T-helper 17 cell (primary cell): ENCODE data around the gene ANK2. TPM values are rescaled to one million over a fixed set of nuclear protein-coding genes. Genes with fewer than 3 reads are reported as not detected.
A peak's percentile ranks its signal among the peaks of the same experiment; 100 is the strongest.

Experiments used
- ATAC-seq: fragments of 150-1000 bp; cut with Tn5 transposase; 2 replicates; pipeline ENCODE4 v1.10.0; 2021; ENCODE audit warnings: mild to moderate bottlenecking, moderate library complexity
- DNase-seq, 3 donors: peaks; one replicate each; pipeline versions ENCODE4 v3.0.0 to v3.0.0-alpha.2; 2020 to 2021
- H3K9me3 ChIP-seq: one replicate; pipeline ENCODE4 v1.7.0; 2013; ENCODE audit warnings: low read length, mild to moderate bottlenecking; ENCODE audit not compliant: control insufficient read depth, poor library complexity, severe bottlenecking
- H3K27ac Mint-ChIP-seq: one replicate; pipeline ENCODE4 v1.8.0; 2022; ENCODE audit warnings: mild to moderate bottlenecking, moderate library complexity, mixed read lengths
- H3K27me3 Mint-ChIP-seq: one replicate; pipeline ENCODE4 v1.8.0; 2022; ENCODE audit warnings: mixed read lengths
- H3K36me3 Mint-ChIP-seq: one replicate; pipeline ENCODE4 v1.8.0; 2022; ENCODE audit warnings: low read depth, mixed read lengths
- H3K4me1 Mint-ChIP-seq: one replicate; pipeline ENCODE4 v1.8.0; 2022; ENCODE audit warnings: mild to moderate bottlenecking, mixed read lengths
- H3K4me3 Mint-ChIP-seq: one replicate; pipeline ENCODE4 v1.8.0; 2022; ENCODE audit warnings: mild to moderate bottlenecking, moderate library complexity, mixed read lengths
- total RNA-seq, 4 donors: library from RNA in 2 of 4; stranded (reverse) in 2 of 4; gene quantifications; one replicate each; pipeline ENCODE4 v1.2.3 and lab custom pipeline; 2022 to 2026

Gene ANK2
- total RNA-seq, 2 donors from 2014 or later = 0.25 to 1.2 TPM

- Mint-ChIP-seq H3K4me3 (no peak overlapping the region), H3K27ac (no peak overlapping the region), H3K4me1 (peaks cover 2% of the 10 kb centered on the region), H3K27me3 (peaks cover 43% of the 10 kb centered on the region), H3K36me3 (no peaks in the 10 kb centered on the region)
- H3K9me3 ChIP-seq = no peaks in the 10 kb centered on the region
- ATAC-seq (no peak), DNase-seq (no peak)
Observed at GRCh38 chr4:113276464-113277170, 227.2 kb downstream of the ANK2 start.

DNA sequence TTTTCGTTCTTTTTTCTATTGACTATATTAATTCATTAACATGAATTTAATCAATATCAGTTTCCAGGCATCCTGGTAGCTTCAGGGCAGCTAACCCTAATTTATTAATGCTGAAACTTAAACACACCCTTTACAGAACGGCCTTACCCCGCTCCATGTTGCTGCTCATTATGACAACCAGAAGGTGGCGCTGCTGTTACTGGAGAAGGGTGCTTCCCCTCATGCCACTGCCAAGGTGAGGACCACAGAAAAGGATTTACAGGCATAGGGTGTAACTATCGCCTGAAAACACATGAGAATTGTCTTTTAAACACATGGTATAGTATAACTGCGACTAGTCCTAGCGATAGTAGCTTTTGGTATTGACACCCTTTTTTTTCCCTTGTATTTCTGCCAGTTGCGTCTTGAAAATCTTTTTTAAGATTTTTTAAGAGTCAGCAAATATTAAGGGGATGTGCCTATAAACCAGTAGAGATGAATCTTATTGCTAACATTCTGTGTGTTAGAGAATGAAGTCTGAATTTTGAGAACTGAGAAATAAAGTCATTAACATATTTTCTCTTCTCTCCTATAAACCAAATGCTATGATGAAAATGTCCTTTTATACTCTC is 229.0 kb downstream of the ANK2 start:
- Mint-ChIP-seq H3K27ac (no peak overlapping the region), H3K4me1 (peaks cover 2% of the 10 kb centered on the region), H3K4me3 (no peak overlapping the region), H3K36me3 (no peaks in the 10 kb centered on the region), H3K27me3 (peaks cover 42% of the 10 kb centered on the region)
- peak; percentile 77 for ATAC-seq
- no peaks in the 10 kb centered on the region for H3K9me3 ChIP-seq
- peak in 1 of 3 donors; percentile 27 for DNase-seq

GRCh38 chr4:113285501-113285900 is 236.0 kb downstream of the ANK2 start:
- H3K9me3 ChIP-seq = no peaks in the 10 kb centered on the region
- H3K27me3 Mint-ChIP-seq = peaks cover 14% of the 10 kb centered on the region
- no peak for DNase-seq
- H3K4me1 Mint-ChIP-seq = peaks cover 2% of the 10 kb centered on the region
- ATAC-seq = no peak
- H3K27ac Mint-ChIP-seq = no peak overlapping the region
- no peak overlapping the region for H3K4me3 Mint-ChIP-seq
- peaks cover 2% of the 10 kb centered on the region for H3K36me3 Mint-ChIP-seq

- H3K4me1 Mint-ChIP-seq = no peaks in the 10 kb centered on the region
- H3K27me3 Mint-ChIP-seq = peaks cover 15% of the 10 kb centered on the region
- H3K4me3 Mint-ChIP-seq = no peak overlapping the region
- no peak for DNase-seq
- H3K27ac Mint-ChIP-seq = no peak overlapping the region
- no peaks in the 10 kb centered on the region for H3K9me3 ChIP-seq
- H3K36me3 Mint-ChIP-seq = peaks cover 2% of the 10 kb centered on the region
- ATAC-seq = no peak
Observed at GRCh38 chr4:113288257-113288656, 238.8 kb downstream of the ANK2 start.

DNA sequence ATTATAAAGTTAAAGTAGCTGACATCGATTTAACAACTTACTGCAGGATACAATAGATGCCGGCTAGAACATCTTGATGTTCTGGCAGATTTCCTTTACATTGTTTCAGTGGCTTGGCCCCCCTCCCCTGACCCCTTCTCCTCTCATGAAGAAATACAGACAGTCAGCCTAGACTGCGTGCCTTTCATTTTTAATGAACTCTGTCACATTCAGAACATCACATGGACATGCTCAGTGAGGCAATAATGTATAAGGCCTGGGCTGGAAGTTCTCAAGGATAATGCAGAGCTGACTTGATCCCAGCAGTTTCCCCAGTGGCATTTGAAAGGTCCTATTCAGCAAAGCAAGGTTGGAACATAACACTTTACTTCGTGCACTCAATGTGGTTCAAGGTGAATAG is 239.2 kb downstream of the ANK2 start:
- H3K9me3 ChIP-seq = no peaks in the 10 kb centered on the region
- peaks cover 2% of the 10 kb centered on the region for H3K36me3 Mint-ChIP-seq
- ATAC-seq = no peak
- no peaks in the 10 kb centered on the region for H3K4me1 Mint-ChIP-seq
- peaks cover 15% of the 10 kb centered on the region for H3K27me3 Mint-ChIP-seq
- no peak overlapping the region for H3K27ac Mint-ChIP-seq
- no peak overlapping the region for H3K4me3 Mint-ChIP-seq
- DNase-seq = no peak

- no peak for DNase-seq
- ATAC-seq = no peak
- no peaks in the 10 kb centered on the region for H3K4me1 Mint-ChIP-seq
Observed at GRCh38 chr4:113289766-113290165, 240.3 kb downstream of the ANK2 start.

DNA sequence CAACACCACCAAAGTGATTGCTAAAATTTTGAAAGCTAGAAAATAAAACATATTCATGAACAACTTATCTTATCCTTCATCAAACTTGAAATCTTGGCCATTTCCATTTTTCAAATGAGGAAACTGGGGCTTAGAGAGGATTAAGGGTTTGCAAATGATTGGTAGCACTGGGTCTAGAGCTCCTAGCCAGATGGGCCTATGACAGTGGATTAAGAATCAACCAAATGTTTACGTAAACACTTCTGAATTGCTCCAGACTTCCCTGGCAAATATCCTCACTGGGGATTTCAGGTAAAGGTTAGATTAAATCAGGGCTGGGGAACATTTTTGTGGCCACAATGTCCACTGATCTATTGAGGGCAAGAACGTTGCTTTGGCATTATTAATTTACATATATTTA is 241.2 kb downstream of the ANK2 start:
- no peak for DNase-seq

More at GRCh38 chr4:113289766-113290165, 240.3 kb downstream of the ANK2 start:
- Mint-ChIP-seq H3K27me3 (peaks cover 11% of the 10 kb centered on the region), H3K27ac (no peak overlapping the region), H3K36me3 (peaks cover 2% of the 10 kb centered on the region), H3K4me3 (no peak overlapping the region)
- no peaks in the 10 kb centered on the region for H3K9me3 ChIP-seq

GRCh38 chr4:113292371-113293042 is 243.1 kb downstream of the ANK2 start:
- Mint-ChIP-seq H3K27ac (no peak overlapping the region), H3K4me1 (no peaks in the 10 kb centered on the region), H3K36me3 (peaks cover 2% of the 10 kb centered on the region), H3K27me3 (peaks cover 18% of the 10 kb centered on the region), H3K4me3 (no peak overlapping the region)
- no peaks in the 10 kb centered on the region for H3K9me3 ChIP-seq
- ATAC-seq (no peak), DNase-seq (no peak)

More for the DNA sequence above, 241.2 kb downstream of the ANK2 start:
- H3K4me1 Mint-ChIP-seq = no peaks in the 10 kb centered on the region
- H3K27ac Mint-ChIP-seq = no peak overlapping the region
- ATAC-seq = no peak
- H3K4me3 Mint-ChIP-seq = no peak overlapping the region
- no peaks in the 10 kb centered on the region for H3K9me3 ChIP-seq
- peaks cover 16% of the 10 kb centered on the region for H3K27me3 Mint-ChIP-seq
- peaks cover 2% of the 10 kb centered on the region for H3K36me3 Mint-ChIP-seq

DNA sequence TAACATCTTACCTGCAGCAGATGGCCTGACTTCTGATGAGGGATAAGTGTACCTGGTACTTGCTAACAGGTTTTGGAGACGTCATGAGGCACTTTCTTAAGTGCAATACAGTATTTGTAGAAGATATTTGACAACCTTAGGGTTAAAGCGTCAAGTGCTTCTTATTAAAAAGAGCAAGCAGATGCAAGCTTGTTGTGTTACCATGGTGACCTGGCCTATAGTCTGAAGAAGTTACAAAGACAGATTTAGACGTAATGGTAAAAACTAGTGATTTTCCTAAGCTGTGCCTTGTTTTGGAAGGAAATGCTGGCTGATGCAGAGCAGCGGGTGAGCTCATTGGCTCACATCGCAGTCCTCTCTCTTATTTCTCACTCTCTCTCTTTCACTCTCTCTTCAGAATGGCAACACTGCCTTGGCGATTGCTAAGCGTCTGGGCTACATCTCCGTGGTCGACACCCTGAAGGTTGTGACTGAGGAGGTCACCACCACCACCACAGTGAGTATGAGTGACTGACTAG is 243.6 kb downstream of the ANK2 start:
- Mint-ChIP-seq H3K4me1 (no peaks in the 10 kb centered on the region), H3K36me3 (no peaks in the 10 kb centered on the region), H3K4me3 (no peak overlapping the region), H3K27me3 (peaks cover 18% of the 10 kb centered on the region), H3K27ac (no peak overlapping the region)
- DNase-seq = no peak
- no peak for ATAC-seq
- no peaks in the 10 kb centered on the region for H3K9me3 ChIP-seq

DNA sequence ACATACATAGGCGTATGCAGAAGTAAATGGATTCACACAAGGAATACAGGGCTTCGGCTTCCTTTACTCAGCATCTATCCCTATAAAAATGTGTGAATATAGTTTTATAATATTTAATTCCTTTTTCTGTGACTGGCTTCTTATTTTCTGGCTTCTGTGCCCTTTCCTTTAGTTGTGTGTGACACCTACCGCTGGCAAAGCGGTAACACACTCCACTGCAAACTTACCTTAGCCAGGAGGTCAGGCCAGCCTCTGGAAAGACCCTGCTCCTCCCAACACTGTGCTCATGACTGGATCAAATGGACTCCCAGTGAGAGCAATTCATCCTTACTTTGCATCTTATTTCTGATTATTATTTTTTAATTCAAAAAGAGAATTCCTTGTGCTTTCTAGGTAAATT is 244.2 kb downstream of the ANK2 start:
- H3K9me3 ChIP-seq = no peaks in the 10 kb centered on the region
- ATAC-seq (no peak), DNase-seq (no peak)
- Mint-ChIP-seq H3K36me3 (no peaks in the 10 kb centered on the region), H3K27ac (no peak overlapping the region), H3K4me3 (no peak overlapping the region), H3K4me1 (no peaks in the 10 kb centered on the region), H3K27me3 (peaks cover 18% of the 10 kb centered on the region)

DNA sequence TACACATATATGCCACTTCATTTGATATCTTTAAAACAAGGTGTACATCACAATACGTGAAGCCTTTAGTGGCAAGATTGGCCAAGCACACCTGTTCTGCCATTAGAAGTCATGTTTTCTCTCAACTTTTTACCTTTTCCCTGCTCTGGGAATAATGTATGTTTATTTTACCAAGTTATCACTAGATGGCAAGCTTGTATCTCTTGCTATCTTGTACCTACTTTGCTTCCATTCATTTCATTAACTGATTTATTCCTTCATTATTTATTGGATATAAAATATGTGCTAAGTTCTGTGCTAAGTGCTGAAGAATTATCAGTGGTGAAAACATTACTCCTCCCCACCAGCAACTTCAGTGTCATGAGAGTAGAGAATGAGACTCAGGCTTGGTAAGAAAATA is 245.5 kb downstream of the ANK2 start:
- H3K36me3 Mint-ChIP-seq = no peaks in the 10 kb centered on the region
- H3K4me3 Mint-ChIP-seq = no peak overlapping the region
- H3K4me1 Mint-ChIP-seq = no peaks in the 10 kb centered on the region
- ATAC-seq (no peak), DNase-seq (no peak)
- H3K27ac Mint-ChIP-seq = no peak overlapping the region
- no peaks in the 10 kb centered on the region for H3K9me3 ChIP-seq
- H3K27me3 Mint-ChIP-seq = peaks cover 18% of the 10 kb centered on the region

- Mint-ChIP-seq H3K4me1 (no peaks in the 10 kb centered on the region), H3K4me3 (no peak overlapping the region), H3K27ac (no peak overlapping the region), H3K27me3 (peaks cover 13% of the 10 kb centered on the region), H3K36me3 (no peaks in the 10 kb centered on the region)
- no peaks in the 10 kb centered on the region for H3K9me3 ChIP-seq
- ATAC-seq (no peak), DNase-seq (no peak)
Observed at GRCh38 chr4:113300471-113300928, 251.0 kb downstream of the ANK2 start.

DNA sequence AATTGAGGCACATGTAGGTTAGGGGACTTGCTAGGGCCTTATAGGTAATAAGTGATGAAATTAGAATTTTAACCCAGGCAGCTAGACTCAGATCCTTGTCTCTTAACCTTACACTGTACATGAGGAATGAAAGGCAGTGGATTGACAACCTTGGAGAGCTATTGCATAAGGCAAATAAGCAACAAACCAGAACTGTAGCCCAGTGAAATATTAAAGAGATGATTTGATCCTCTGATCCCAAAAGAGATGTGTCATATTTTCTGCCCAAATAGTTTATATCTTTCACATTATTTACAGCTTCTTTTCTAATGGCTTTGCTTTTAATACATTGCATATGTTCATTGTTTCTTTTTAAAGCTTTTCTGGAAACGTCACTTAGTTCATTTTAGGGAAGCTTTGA is 252.6 kb downstream of the ANK2 start:
- Mint-ChIP-seq H3K36me3 (no peaks in the 10 kb centered on the region), H3K27ac (no peak overlapping the region), H3K4me3 (no peak overlapping the region), H3K27me3 (peaks cover 10% of the 10 kb centered on the region), H3K4me1 (no peaks in the 10 kb centered on the region)
- DNase-seq (no peak), ATAC-seq (no peak)
- H3K9me3 ChIP-seq = no peaks in the 10 kb centered on the region
